Camera-type eye (tissue), 1 donor: Measurements from ENCODE around the gene LIMA1. TPM values are rescaled to one million over a fixed set of nuclear protein-coding genes. Genes with fewer than 3 reads are reported as not detected.

Experiments used
- total RNA-seq: library from RNA; depleted of rRNA; stranded (reverse); fragments of >200 nt; gene quantifications from one replicate; pipeline ENCODE4 v1.2.3, GENCODE V29; 2014

Gene LIMA1
- total RNA-seq, result 66.3 TPM

DNA sequence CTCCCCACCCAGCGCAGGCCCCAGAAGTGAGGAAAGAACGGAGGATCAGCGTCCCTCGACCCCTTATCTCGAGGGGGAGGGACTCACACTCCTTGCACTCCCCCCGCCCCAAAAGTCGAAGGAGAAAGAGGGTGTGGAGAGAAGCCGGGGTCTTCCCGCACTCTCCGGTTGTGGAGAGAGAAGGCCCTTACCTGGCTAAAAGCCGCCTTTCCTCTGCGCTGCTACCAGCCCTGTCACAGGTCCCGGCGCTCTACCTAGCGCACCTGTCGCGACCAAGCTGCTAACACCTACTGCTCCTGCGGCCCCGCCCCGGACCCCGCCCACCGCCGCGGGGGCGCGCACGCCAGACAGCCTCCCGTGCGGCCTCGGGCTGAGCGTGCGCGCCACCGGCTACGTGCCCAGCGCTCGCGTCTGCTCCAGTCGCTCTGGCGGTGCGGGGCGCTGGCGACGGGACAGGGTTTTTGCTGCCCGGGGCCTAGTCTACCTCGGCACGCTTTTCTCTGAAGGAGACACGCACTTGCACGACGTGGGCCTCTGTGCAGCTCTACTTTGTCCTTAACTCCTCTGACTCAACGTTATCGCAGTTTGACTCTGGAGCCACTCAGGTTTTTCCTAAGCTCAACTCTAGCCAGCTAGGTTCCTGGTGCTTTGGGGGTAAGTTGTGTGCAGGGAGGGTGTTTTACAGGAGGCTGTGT is at the start of gene LIMA1:
Gene LIMA1, minus strand, starts transcription at position 292 of the 695 bp plus-strand sequence. CDS start 34,769 bp downstream, outside the sequence.

GRCh38 chr12:50167049-50167828 is 116.1 kb downstream of the LIMA1 start, which contains the start of gene CERS5:
CERS5 (minus strand) TSS chr12:50167369; CDS start chr12:50167297, 72 bp downstream.

Other genes with a start within 250 kb of the LIMA1 start
- gene ASIC1, start 225.9 kb downstream of the LIMA1 start, total RNA-seq, result 8.0 TPM
- 115 TPM for gene SMARCD1, start 198.2 kb downstream of the LIMA1 start, total RNA-seq
- gene GPD1, start 179.5 kb downstream of the LIMA1 start, total RNA-seq, result 28.3 TPM
- gene COX14, start 171.3 kb downstream of the LIMA1 start, total RNA-seq, result 23.0 TPM
- 54.8 TPM for gene CERS5, start 116.2 kb downstream of the LIMA1 start, total RNA-seq
- not detected for gene FAM186A, start 113.1 kb upstream of the LIMA1 start, total RNA-seq
- gene LARP4, start 117.4 kb upstream of the LIMA1 start, total RNA-seq, result 98.0 TPM
- gene DIP2B, start 221.5 kb upstream of the LIMA1 start, total RNA-seq, result 82.7 TPM